GM19023 (cell line): ENCODE results near the gene ZC3H7A.

ENCODE experiments used
- ATAC-seq: cut with Tn5 transposase; IDR thresholded peaks from one replicate; pipeline ENCODE4 v1.9.1; 2021; ENCODE audit warnings: mild to moderate bottlenecking, moderate library complexity; ENCODE audit not compliant: unreplicated experiment

The ZC3H7A gene

DNA sequence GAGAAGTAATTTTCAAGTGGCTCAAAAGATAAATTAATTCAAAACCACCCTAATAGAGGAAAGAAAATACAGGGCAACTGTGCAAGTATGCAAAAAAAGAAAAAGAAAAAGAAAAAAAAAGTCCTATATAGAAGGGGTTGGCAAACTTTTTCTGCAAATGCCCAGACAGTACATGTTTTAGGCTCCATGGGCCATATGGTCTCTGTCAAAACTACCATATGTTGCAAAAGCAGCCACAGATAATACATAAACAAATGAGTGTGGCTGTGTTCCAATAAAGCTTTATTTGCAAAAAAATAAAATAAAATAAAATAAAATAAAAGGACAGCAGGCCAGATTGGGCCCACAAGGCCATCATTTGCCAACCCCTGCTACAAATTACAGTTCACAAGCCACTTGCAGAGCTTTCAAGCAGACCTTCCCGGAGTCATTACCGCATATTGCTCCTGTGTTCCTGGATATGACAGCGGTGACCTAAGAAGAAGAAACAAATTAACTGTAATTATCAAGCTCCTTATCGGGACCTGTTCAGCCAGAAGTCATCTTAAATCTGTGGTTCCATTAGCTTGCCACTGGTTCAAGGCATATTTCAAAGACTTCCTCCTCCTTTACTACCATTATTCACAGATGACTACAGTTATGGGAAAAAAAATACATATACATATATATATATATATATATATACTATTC, 15.9 kb downstream of the ZC3H7A start:
- no peak for ATAC-seq

DNA sequence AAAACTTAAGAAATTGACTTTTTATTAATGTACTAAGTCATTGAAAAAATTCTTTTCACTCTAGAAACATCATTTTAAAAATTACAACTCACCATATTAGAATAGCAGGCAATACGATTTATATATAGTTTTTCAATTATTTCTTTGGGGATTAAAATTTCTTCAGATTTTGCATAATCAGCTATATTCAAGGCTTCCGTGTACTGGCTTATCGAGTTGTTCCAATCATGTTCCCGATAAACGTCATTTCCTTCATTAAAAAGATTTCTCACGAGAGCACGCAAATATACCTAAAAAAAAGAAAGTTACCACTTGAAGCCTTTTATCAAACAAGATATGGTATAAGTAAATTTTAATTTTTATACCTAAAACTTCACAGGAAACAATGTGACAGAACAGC, 18.0 kb downstream of the ZC3H7A start:
- no peak for ATAC-seq

GRCh38 chr16:11774065-11774626, 22.9 kb downstream of the ZC3H7A start:
- no peak for ATAC-seq

DNA sequence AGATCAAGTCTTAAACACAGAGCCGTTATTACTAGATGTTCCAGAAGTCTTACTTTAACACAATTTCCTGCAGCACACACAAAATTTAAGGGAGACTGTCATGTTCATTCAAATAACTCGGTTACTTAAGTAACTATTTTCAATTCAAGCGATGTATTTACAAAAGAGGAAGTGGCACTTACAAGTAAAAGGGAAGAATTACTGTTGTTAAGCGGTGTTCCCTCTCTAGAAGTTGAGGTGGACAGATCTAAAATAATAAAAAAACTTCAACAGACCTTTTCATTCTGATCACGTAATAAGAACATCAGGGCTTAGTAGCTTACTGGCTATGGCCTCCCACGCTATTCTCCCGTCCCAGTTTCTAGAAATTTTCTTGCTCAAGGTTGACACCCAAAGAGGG, 28.2 kb downstream of the ZC3H7A start:
- ATAC-seq = no peak

DNA sequence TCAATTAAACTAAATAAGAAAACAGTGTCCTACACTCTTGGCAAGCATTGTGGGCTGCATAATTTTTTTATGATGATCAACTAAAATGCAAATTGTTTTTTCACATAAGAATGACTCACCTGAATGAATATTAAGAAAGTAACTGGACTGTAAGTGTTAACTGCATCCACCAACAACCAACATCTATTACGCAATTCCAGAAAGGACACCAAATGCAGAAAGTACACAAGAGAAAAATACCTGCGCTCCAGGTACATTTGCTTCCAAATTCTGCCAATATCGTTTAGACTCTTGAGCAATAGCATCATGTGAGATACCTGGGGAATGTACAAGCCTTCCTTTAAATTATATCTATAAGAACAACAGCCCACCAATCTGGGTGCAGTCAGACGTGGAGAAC, 34.6 kb downstream of the ZC3H7A start:
- no peak for ATAC-seq

- no peak for ATAC-seq
These were observed 37.1 kb downstream of the ZC3H7A start for GRCh38 chr16:11759997-11760396.

DNA sequence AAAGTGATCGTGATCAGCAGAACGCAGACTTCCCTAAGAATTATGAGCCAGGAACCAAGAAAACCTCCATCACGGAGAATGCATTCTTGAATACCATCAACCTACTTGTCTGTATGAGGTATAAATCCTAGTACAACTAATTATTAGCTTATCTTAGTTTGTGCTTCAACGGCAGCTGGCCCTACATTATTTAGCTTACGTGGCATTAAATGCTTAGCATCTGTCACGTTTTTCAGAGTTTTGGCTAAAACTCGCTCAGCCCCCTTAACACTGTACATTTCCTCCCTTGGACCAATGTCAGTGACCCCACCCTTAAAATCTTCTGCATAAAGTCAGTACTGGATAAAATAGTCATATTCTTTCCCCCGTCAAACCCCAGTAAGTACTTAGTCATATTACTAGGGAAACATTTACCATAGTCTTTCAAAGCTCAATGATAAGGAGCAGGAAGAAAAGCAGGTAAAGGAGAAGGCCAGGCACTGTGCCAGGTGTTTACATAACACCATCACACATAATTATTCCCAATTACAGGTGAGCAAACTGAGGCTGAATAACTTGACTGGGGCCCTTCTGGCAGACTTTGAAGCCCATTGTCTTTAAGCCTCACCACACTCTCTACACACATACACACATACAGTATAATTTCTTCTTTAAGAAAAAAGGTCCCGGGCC, 37.8 kb downstream of the ZC3H7A start:
- no peak for ATAC-seq

DNA sequence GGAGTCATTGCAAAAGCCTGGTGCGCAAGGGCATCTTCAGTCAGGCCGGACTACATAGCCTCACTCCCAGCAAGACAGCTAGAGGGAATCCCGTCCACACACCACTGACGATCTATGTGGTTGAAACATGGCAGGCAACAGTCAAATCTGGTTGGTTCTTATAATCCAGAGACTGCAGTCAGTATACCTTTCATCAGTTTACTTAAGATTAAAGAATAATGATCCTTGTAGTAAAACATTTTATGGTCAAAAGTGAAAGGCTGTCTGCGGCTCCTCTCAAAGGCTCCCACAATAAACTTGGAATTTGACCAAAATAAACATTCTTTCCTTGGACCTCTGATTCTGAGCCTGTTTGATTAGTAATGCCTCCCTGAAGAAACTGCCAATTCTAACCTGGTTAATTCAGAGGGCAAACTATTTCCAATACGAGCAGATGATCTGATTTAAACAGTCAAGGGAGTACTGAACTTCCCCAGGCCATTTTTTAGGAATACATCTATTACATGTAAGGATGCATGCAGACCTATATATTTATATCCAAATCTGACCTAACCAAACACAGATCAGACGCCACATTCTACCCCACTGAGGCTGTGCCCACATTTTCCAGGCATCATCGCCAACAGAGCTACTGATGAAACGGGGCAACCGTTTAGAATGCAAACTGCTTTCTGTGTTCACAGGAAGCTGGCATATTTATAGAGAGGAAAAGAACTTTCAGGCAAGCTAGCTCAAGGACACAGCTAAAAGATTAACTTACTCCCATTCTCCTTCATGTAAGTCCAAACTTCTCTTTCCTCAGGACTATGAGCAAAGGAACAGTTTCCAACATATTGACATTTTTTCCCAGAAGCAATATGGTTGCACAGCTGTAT, 39.1 kb downstream of the ZC3H7A start:
- no peak for ATAC-seq

DNA sequence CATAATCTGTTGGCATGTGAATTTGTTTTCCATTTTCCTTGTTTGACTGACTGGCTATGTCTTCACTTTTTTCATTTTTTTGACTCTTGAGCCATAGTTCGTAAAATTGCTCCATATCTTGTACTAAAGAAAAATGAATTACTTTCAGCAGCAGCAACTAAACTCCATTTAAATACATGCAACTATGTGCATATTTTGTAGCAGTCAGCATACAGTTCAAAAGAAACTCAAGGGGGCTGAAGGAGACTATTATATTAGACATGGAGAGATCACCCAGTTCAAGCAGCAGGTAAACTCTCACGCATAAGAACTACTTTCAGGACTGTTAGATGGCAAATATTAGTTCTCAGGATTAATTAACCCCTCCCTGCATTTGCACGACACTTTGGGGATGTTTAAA, 40.8 kb downstream of the ZC3H7A start:
- ATAC-seq = no peak

DNA sequence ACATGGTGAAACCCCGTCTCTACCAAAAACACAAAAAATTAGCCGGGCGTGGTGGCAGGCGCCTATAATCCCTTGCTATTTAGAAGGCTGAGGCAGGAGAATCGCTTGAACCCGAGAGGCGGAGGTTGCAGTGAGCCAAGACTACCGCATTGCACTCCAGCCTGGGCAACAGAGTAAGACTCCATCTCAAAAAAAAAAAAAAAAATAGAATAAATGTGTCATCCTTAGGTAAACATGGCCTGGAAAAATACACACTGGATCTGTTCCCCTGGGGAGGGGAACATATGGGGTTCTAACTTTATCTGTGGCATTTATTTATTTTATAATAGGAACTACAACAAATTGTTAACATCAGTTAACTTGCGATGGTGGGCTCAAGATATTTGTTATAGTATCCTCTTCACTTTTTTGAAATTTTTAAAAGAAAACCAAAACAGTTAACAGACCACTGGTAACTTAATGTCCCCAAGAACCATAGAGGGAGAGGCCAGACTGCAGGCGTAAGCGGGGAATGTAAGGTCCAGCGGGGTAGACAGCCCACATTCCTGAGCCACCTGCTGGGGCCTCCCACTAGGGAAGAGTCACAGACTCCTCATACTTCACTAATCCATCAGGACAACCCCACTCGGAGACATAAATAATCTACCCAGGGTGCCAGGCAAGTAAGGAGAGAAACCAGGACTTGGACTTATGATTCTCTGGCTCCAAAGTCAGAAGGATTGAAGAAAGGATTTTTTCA, 41.9 kb downstream of the ZC3H7A start:
- ATAC-seq = no peak

DNA sequence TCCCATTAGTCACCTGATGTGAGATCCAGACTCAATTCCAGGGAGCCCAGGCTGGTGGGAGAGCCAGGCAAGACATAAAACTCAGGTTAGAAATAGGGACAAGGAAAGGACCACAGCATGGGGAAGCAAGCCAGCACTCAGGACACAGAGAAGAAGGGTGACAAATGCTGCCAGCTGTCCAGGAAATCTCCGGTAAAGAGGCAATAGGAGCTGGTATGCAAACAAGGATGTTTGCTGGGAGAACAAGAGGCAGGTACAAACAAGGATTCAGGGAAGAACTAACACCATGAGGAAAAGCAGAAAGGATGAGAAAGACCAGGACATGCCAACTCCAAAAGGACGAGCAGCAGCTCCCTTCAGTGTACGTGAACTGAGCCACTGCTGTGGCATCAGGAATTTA, 44.2 kb downstream of the ZC3H7A start:
- ATAC-seq = no peak

GRCh38 chr16:11750056-11750455, 47.0 kb downstream of the ZC3H7A start:
- no peak for ATAC-seq

DNA sequence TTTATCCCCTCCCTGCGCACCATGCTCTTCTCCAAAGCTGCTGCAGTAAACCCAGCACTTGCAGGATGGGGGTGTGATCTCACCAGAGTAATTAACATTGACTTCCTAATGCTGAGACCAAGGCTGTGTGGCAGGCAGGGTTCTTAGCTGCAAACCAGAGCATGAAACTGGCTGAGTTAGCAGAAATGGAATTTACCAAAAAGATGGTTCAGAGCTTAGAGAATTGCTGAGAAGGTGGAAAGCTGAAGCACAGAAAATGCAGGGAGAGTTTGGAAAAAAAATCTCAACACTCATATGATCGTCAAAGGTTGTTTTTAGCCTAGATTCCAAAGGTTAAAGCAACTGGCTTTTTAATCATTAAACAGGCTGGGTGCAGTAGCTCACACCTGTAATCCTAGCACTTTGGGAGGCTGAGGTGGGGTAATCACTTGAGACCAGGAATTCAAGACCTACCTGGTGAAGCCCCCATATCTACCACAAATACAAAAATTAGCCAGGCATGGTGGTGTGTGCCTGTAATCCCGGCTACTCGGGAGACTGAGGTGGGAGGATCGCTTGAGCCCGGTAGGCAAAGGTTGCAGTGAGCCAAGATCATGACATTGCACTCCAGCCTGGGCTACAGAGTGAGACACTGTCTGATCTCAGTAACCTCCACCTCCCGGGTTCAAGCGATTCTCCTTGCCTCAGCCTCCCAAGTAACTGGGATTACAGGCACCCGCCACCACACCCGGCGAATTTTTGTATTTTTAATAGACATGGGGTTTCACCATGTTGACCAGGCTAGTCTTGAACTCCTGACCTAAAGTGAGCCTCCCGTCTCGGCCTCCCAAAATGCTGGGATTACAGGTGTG, 48.4 kb downstream of the ZC3H7A start:
- no peak for ATAC-seq

DNA sequence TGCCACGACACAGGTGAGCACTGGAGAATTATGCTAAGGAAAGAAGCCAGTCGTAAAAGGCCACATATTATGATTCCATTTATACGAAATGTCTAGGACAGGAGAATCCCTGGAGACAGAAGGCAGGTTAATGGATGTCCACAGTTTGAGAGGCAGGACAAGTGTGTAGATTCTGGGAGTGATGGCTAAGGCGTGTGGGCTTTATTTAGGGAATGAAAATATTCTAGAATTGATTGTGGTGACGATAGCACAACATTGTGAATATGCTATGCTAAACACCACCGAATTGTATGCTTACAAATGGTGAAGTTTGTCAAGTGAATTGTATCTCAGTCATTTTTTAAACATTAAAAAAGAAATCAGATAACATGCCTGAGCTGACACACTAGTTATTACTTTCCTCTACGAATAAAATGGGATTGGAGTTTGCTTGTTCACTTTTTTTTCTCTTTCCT, 49.1 kb downstream of the ZC3H7A start:
- ATAC-seq = no peak

DNA sequence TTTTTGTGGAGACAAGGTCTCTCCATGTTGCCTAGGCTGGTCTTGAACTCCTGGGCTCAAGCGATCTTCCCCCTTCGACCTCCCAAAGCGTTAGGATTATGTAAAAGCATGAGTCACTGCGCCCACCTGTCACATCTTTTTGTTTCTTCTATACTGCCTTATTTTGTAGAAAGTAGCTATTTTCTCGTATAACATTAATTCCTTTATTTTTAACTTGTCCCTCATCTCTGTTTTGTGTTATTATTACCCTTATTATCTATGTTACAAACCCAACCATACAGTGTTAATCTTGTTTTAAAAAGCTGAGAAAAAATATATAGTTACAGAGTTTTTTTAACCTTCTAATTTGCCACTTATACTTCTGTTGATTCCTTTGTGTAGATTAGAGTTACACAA, 53.0 kb downstream of the ZC3H7A start:
- no peak for ATAC-seq

DNA sequence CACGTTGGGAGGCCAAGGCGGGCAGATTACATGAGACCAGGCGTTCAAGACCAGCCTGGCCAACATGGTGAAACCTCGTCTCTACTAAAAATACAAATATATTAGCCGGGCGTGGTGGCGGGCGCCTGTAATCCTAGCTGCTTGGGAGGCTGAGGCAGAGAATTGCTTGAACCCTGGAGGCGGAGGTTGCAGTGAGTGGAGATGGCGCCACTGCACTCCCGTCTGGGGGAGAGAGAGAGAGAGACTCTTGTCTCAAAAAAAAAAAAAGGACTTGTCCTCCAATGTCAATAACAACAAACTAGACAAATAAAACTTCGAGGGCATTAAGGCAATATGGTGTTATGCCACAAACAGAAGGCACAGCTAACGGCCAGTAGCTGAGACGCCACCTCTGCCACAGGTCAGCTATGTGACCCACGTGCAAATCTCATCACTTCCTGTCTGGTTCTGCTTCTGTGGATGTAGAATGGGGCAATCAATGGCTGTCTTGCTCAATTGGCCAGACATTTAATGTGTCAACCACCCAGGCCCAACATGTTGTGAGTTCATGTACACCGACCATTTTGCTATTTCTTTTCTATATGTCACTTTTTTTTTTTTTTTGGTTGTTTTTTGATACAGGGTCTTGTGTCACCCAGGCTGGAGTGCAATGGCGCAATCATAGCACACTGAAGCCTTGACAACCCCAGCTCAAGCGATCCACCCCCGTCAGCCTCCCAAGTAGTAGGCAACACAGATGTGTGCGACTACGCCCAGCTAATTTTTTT, 53.6 kb downstream of the ZC3H7A start:
- no peak for ATAC-seq

DNA sequence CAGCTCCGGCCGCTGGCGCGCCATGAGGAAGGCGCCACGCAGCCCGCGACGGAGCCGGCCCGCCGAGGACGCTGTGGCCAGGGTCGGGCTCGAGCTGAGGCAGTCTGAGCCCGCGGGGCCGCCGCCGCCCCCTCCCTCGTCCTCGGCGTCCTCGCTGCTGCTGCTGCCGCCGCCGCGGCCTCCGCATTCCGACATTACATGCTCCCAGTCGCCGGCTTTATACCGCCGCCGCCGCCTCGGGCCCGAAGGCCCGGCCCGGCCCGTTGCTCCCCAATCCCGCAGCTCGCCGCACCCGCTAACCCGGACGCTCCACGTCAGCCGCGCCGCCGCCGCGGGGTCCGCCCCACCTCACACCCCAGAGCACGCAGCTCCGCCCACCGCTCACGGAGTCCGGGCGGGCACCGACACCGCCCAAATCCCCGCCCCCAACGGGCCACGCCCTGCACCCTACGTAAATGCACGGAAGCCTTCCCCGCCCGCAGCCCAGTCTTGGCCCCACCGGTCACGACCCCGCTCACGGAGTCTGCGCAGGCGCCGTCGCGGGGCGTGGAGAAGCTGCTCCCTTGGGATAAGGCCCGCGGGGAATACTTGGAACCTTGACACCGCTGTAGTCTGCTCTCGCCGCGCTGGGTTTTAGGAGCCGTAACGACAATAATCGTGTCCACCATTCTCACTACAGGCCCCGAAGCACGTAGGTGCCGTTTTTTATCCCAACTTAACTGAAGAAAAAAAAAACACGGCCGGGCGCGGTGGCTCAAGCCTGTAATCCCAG, 54.3 kb downstream of the ZC3H7A start, which contains the start of gene TXNDC11:
Gene TXNDC11, minus strand, starts transcription at position 322 of the 772 bp plus-strand sequence. Its CDS starts 127 bp downstream, at position 195.
- ATAC-seq = peak; percentile 87

- peak; percentile 21 for ATAC-seq
These were observed 54.9 kb downstream of the ZC3H7A start for GRCh38 chr16:11742093-11742535.
